Uterine smooth muscle cell (primary cell): ENCODE data around the gene DCT. TPM values are rescaled to one million over a fixed set of nuclear protein-coding genes. Genes with fewer than 3 reads are reported as not detected.

Experiments used
- total RNA-seq: library from RNA; depleted of rRNA; stranded (reverse); fragments of >200 nt; gene quantifications from 2 replicates; pipeline ENCODE4 v1.2.3, GENCODE V29; 2014

The DCT gene
- total RNA-seq: under 0.01 and 0.12 TPM in 2 replicates

GRCh38 chr13:94479616-94480015 is at the start of gene DCT:
TSS of gene DCT (minus strand) at chr13:94479682. CDS start at chr13:94479255, 427 bp downstream.

Other genes with a start within 250 kb of the DCT start
- 19.0 and 22.0 TPM in 2 replicates for gene TGDS, start 116.5 kb upstream of the DCT start, total RNA-seq
- gene GPR180, start 122.2 kb upstream of the DCT start, total RNA-seq: 15.1 and 19.1 TPM in 2 replicates
- not detected in 2 replicates for gene SOX21, start 232.9 kb upstream of the DCT start, total RNA-seq